Hepatocyte (in vitro differentiated cells): Measurements from ENCODE around the gene NAV2.

Source experiments
- CTCF ChIP-seq: fragments of 200-600 bp; sonication (generic); IDR thresholded peaks from 2 replicates; pipeline ENCODE4 v1.5.1; 2016; ENCODE audit warnings: antibody characterized with exemption, mild to moderate bottlenecking; ENCODE audit not compliant: poor library complexity
- EZH2 ChIP-seq: fragments of 200-600 bp; sonication (generic); IDR thresholded peaks from 2 replicates; pipeline ENCODE4 v1.6.1; 2016; ENCODE audit warnings: antibody characterized with exemption, mild to moderate bottlenecking, borderline replicate concordance

- TF ChIP-seq CTCF: no peak
- no peak for TF ChIP-seq EZH2
Observed at GRCh38 chr11:19984048-19984742, 271.6 kb downstream of the NAV2 start.
